Transverse colon (tissue), 4 donors: ENCODE results near the gene IL18BP. TPM values are rescaled to one million over a fixed set of nuclear protein-coding genes. Genes with fewer than 3 reads are reported as not detected.

ENCODE experiments used
- DNase-seq: peaks from one replicate; pipeline ENCODE4 v3.0.0-alpha.2; 2019
- H3K27ac ChIP-seq, 4 donors: fragments of 200-600 bp; sonication (generic); 2 replicates each; pipeline ENCODE4 v1.5.1; 2016 to 2018; ENCODE audit warnings: inconsistent platforms in 4 of 4
- H3K27me3 ChIP-seq: fragments of 200-600 bp; sonication (generic); 2 replicates; pipeline ENCODE4 v1.5.1; 2017; ENCODE audit warnings: inconsistent platforms
- H3K36me3 ChIP-seq, 4 donors: fragments of 200-600 bp; sonication (generic); 2 replicates each; pipeline ENCODE4 v1.5.1; 2017 to 2019; ENCODE audit warnings: inconsistent platforms in 4 of 4
- H3K4me1 ChIP-seq, 4 donors: fragments of 200-600 bp; sonication (generic); 2 replicates each; pipeline ENCODE4 v1.5.1; 2017 to 2020; ENCODE audit warnings: inconsistent platforms in 4 of 4
- H3K4me3 ChIP-seq, 4 donors: fragments of 200-600 bp; sonication (generic); 1 replicate in 1 of 4; 2 replicates in 3 of 4; pipeline versions ENCODE4 v1.5.1 to v1.6.1; 2017 to 2019; ENCODE audit warnings: inconsistent platforms in 4 of 4
- H3K9me3 ChIP-seq, 2 donors: fragments of 200-600 bp; sonication (generic); 2 replicates each; pipeline ENCODE4 v1.5.1; 2017 to 2019; ENCODE audit warnings: inconsistent platforms in 2 of 2
- EP300 ChIP-seq: sonication (generic); formaldehyde crosslinking; IDR thresholded peaks from one replicate; pipeline ENCODE4 v1.6.1; 2017; ENCODE audit warnings: antibody characterized with exemption, low read depth
- POLR2A ChIP-seq: fragments of 450-650 bp; IDR thresholded peaks from one replicate; pipeline ENCODE4 v1.6.1; 2016; ENCODE audit warnings: antibody characterized with exemption, mild to moderate bottlenecking, moderate library complexity
- POLR2AphosphoS5 ChIP-seq, 3 donors: sonication (generic); formaldehyde crosslinking; IDR thresholded peaks; one replicate each; pipeline ENCODE4 v1.6.1; 2016; ENCODE audit warnings: antibody characterized with exemption in 3 of 3
- WGBS, 2 donors: methylation state at CpG; one replicate each; pipeline ENCODE4 v1.1.5; 2018; ENCODE audit warnings: low coverage in 1 of 2; 5-methylcytosine and 5-hydroxymethylcytosine counted together
- in situ Hi-C, 4 donors: fragments of 200-750 bp; cut with MboI; loops; one replicate each; pipeline versions ENCODE4 v1.15.0 to v1.15.1; 2017; ENCODE audit warnings: low sequenced_read_pairs in 3 of 4, low pct_ligation_motif_present in 1 of 4, low pct_unique_long_range_greater_than_20kb in 1 of 4
- intact Hi-C: fragments of 100-400 bp; cut with DNase I; formaldehyde crosslinking; loops from one replicate; pipeline ENCODE4 v1.15.1; 2023; ENCODE audit warnings: low total_unique reads
- small RNA-seq, 4 donors: library from RNA; depleted of rRNA; stranded (forward); fragments of <200 nt; gene quantifications; one replicate each; pipeline ENCODE3, GENCODE V24; 2016
- total RNA-seq, 4 donors: library from RNA; depleted of rRNA; stranded (reverse); fragments of >200 nt; gene quantifications; one replicate each; pipeline ENCODE4 v1.1.0, GENCODE V29; 2016
- TF ChIP-seq, protein P1 (sequence below), 5 experiments: fragments of 200-600 bp in 3 of 5; fragments of 450-650 bp in 2 of 5; sonication (generic) in 3 of 5; IDR thresholded peaks; 1 replicate in 2 of 5; 2 replicates in 3 of 5; pipeline ENCODE4 v1.5.1; 2016 to 2017; ENCODE audit warnings: antibody characterized with exemption in 5 of 5, inconsistent platforms in 3 of 5, mild to moderate bottlenecking in 2 of 5, moderate library complexity in 1 of 5

The IL18BP gene
- total RNA-seq, 4 donors from 2014 or later = 7.4 to 29.9 (median 14.5) TPM

DNA sequence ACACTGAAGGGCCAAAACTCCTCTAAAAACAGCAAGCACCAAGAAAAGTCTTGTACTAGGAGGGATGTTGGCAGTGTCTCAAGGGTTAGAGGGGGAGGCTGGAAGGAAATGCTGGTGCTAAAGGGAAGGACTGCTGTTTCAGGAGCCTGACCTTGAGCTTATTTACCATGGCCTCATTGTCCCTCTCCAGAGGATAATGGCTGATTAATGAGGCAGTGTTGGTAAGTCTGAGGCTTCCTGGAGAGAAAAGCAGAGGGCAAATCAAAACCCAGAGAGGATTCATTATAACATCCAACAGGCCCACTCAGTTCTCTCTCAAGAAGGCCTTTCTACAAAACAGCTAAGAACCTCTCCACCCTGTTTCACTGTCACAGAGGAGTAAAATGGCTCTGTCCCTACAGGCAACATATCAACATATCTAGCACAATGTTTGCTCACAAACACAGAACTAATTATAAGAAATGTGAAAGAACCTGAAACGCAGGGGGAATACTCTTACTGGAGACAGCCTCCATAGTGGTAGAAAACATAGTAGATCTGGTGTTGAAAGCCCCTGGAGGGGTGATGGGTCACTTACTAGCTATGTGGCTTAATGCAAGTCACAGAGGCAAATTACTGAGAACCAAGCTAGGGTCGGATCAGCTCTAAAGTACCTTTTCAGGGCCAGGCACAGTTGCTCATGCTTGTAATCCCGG, 50.2 kb downstream of the IL18BP start:
- in situ Hi-C loops (no loop called here), intact Hi-C loops (no loop called here)
- DNase-seq = no peak
- TF ChIP-seq, protein P1, sequence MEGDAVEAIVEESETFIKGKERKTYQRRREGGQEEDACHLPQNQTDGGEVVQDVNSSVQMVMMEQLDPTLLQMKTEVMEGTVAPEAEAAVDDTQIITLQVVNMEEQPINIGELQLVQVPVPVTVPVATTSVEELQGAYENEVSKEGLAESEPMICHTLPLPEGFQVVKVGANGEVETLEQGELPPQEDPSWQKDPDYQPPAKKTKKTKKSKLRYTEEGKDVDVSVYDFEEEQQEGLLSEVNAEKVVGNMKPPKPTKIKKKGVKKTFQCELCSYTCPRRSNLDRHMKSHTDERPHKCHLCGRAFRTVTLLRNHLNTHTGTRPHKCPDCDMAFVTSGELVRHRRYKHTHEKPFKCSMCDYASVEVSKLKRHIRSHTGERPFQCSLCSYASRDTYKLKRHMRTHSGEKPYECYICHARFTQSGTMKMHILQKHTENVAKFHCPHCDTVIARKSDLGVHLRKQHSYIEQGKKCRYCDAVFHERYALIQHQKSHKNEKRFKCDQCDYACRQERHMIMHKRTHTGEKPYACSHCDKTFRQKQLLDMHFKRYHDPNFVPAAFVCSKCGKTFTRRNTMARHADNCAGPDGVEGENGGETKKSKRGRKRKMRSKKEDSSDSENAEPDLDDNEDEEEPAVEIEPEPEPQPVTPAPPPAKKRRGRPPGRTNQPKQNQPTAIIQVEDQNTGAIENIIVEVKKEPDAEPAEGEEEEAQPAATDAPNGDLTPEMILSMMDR (IDR thresholded peaks at IDR 0.05) = no peak
- TF ChIP-seq EP300 (no peak), POLR2AphosphoS5 (IDR thresholded peaks at IDR 0.05) (no peak), POLR2A (no peak)
- H3K9me3 ChIP-seq = no peaks in the 10 kb centered on the region
- no peaks in the 10 kb centered on the region for H3K27me3 ChIP-seq
- H3K27ac ChIP-seq = no peak overlapping the region
- H3K36me3 ChIP-seq = peaks cover 0 to 8% (median 0%) of the 10 kb centered on the region in 4 donors
- WGBS, 2 donors = 86% methylated on average over 3 of the region's 3 CpGs; no CpG with 5 or more reads in 1 of the 2 donors
- H3K4me1 ChIP-seq = peaks cover 0 to 10% (median 5%) of the 10 kb centered on the region in 4 donors
- no peak overlapping the region for H3K4me3 ChIP-seq

Small RNA genes lying within 50 kb of the gene (small RNA-seq; reads per million reads assigned to genes)
- gene RNU6-72P = 0 reads per million in 4 donors

Other genes starting within 250 kb of the IL18BP start
- gene DEFB108B, start 165.7 kb upstream of the IL18BP start, total RNA-seq = not detected
- gene DEFB131B, start 120.5 kb upstream of the IL18BP start, total RNA-seq = not detected
- gene XNDC1N, start 70.3 kb upstream of the IL18BP start, total RNA-seq = 10 to 100 TPM in 3 of 4 donors, 1 to 10 TPM in 1; 7.9 to 68.5 (median 15.6) TPM
- 10 to 100 TPM in 3 of 4 donors, 1 to 10 TPM in 1; 9.7 to 38.6 (median 31.4) TPM for gene RNF121, start 69.9 kb upstream of the IL18BP start, total RNA-seq
- gene NUMA1, start 81.6 kb downstream of the IL18BP start, total RNA-seq = 100 to 1,000 TPM; 323 to 520 (median 419) TPM
- gene LRRC51, start 81.9 kb downstream of the IL18BP start, total RNA-seq = 10 to 100 TPM in 1 of 4 donors, 1 to 10 TPM in 3; 5.1 to 77.4 (median 6.7) TPM
- gene LAMTOR1, start 104.4 kb downstream of the IL18BP start, total RNA-seq = 100 to 1,000 TPM in 2 of 4 donors, 10 to 100 TPM in 2; 59.1 to 156 (median 102) TPM
- gene TOMT, start 107.0 kb downstream of the IL18BP start, total RNA-seq = not detected
- gene ANAPC15, start 113.8 kb downstream of the IL18BP start, total RNA-seq = 10 to 100 TPM; 15.1 to 44.5 (median 27.6) TPM
- gene FOLR3, start 136.8 kb downstream of the IL18BP start, total RNA-seq = not detected
- gene FOLR1, start 193.2 kb downstream of the IL18BP start, total RNA-seq = not detected
- 10 to 100 TPM in 1 of 4 donors, 1 to 10 TPM in 2, not detected in 1; 6.4 to 16.1 (median 8.6) TPM for gene FOLR2, start 217.9 kb downstream of the IL18BP start, total RNA-seq
- 100 to 1,000 TPM in 2 of 4 donors, 10 to 100 TPM in 2; 92.8 to 388 (median 157) TPM for gene INPPL1, start 225.9 kb downstream of the IL18BP start, total RNA-seq
- gene PHOX2A, start 245.3 kb downstream of the IL18BP start, total RNA-seq = 1 to 10 TPM in 1 of 4 donors, under 1 TPM in 3; 0.41 to 2.6 (median 0.70) TPM